Central memory CD8-positive, alpha-beta T cell (primary cell): ENCODE data around the gene GIGYF2.

Source experiments
- ATAC-seq: fragments of 150-1000 bp; cut with Tn5 transposase; replicated peaks from 2 replicates; pipeline ENCODE4 v1.10.0; 2022; ENCODE audit warnings: mild to moderate bottlenecking, moderate FRiP score, moderate number of reproducible peaks; ENCODE audit not compliant: poor library complexity, severe bottlenecking; ENCODE audit errors: extremely low read depth
- DNase-seq, 2 donors: peaks; one replicate each; pipeline ENCODE4 v3.0.0; 2021; ENCODE audit warnings: low spot score in 2 of 2
- H3K27ac Mint-ChIP-seq: one replicate; pipeline ENCODE4 v1.8.0; 2022; ENCODE audit warnings: low read depth, mild to moderate bottlenecking, moderate library complexity, mixed read lengths
- H3K27me3 Mint-ChIP-seq: one replicate; pipeline ENCODE4 v1.8.0; 2022; ENCODE audit warnings: mixed read lengths
- H3K36me3 Mint-ChIP-seq: one replicate; pipeline ENCODE4 v1.8.0; 2022; ENCODE audit warnings: mild to moderate bottlenecking, moderate library complexity, mixed read lengths; ENCODE audit not compliant: insufficient read depth
- H3K4me1 Mint-ChIP-seq: one replicate; pipeline ENCODE4 v1.8.0; 2022; ENCODE audit warnings: mixed read lengths
- H3K4me3 Mint-ChIP-seq: one replicate; pipeline ENCODE4 v1.8.0; 2022; ENCODE audit warnings: mild to moderate bottlenecking, moderate library complexity, mixed read lengths
- H3K9me3 Mint-ChIP-seq: one replicate; pipeline ENCODE4 v1.8.0; 2022; ENCODE audit warnings: mixed read lengths

Gene GIGYF2

DNA sequence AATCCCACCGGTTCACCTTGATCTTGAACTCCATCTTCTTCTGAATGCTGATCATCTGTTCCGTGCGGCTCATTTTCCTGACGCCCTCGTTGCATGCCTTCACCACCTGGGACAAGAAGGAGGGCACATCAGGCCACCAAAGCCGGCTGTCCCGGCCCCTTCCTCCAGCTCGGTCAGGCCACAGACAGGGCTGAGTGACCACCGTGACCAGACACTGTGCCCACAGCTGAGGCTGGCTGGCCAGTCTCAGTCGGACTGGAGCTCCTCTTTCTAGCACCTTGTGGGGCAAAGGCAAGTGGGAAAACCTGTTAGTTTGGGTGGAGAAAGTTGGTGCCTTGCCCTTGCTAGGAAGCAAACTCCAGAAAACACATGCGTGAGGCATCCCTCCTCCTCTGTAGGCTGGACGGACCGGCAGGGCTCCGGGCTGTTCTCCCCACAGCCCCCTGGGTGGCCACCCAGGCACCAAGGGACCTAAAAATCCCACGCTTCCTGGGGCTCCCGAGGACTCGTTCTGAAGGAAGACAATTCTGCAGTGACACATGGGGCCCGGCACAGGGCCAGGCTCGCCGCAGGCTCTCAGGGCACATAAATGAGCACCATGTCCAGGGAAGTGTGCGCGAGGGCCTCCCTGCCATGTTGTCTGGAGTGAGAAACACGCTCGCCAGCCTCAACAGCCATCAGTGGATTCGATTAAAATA is 188.3 kb downstream of the GIGYF2 start:
- ATAC-seq (no peak), DNase-seq (no peak)
- no peaks in the 10 kb centered on the region for H3K9me3 Mint-ChIP-seq
- no peaks in the 10 kb centered on the region for H3K4me1 Mint-ChIP-seq
- no peak overlapping the region for H3K27ac Mint-ChIP-seq
- no peaks in the 10 kb centered on the region for H3K36me3 Mint-ChIP-seq
- peaks cover 6% of the 10 kb centered on the region for H3K27me3 Mint-ChIP-seq
- H3K4me3 Mint-ChIP-seq: no peak overlapping the region

DNA sequence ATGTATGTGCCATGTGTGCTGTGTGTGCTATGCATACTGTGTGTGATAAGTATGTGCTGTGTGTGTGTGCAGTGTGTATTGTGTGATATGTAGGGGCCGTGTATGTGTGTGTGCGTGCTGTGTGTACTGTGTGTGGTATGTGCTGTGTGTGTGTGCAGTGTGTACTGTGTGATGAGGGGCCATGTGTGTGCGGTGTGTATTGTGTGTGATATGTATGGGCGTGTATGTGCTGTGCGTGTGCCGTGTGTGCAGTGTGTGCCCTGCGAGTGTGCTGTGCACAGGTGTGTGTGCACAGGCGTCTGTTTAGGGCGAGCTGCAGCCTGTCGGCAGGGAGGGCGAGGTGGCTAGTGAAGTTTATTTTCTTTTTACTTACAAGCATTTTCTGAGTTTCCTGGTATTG is 189.0 kb downstream of the GIGYF2 start:
- Mint-ChIP-seq H3K9me3 (no peaks in the 10 kb centered on the region), H3K4me1 (no peaks in the 10 kb centered on the region), H3K36me3 (no peaks in the 10 kb centered on the region), H3K27ac (no peak overlapping the region), H3K4me3 (no peak overlapping the region), H3K27me3 (peaks cover 13% of the 10 kb centered on the region)
- DNase-seq (no peak), ATAC-seq (no peak)

DNA sequence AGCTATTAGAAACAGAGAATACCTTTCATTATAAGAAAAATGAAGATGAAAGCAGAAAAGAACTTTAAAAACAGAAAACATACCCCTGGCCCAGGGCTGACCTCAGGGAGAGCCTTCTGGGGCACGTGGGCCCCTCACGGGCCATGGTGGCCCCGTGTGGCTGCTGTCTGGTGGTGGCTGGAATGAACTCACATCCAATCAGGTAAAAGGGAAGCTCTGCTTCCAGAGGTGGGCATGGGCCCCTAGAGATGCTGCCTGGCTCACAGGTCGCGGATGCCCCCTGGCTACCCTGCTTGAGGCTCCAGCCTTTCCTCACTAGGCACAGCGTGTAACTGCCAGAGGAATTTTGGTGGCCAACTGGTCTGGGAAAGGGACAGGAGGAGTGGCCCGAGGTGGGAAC is 189.5 kb downstream of the GIGYF2 start:
- Mint-ChIP-seq H3K36me3 (no peaks in the 10 kb centered on the region), H3K4me1 (no peaks in the 10 kb centered on the region), H3K9me3 (no peaks in the 10 kb centered on the region), H3K4me3 (no peak overlapping the region), H3K27me3 (peaks cover 18% of the 10 kb centered on the region), H3K27ac (no peak overlapping the region)
- ATAC-seq (no peak), DNase-seq (no peak)

DNA sequence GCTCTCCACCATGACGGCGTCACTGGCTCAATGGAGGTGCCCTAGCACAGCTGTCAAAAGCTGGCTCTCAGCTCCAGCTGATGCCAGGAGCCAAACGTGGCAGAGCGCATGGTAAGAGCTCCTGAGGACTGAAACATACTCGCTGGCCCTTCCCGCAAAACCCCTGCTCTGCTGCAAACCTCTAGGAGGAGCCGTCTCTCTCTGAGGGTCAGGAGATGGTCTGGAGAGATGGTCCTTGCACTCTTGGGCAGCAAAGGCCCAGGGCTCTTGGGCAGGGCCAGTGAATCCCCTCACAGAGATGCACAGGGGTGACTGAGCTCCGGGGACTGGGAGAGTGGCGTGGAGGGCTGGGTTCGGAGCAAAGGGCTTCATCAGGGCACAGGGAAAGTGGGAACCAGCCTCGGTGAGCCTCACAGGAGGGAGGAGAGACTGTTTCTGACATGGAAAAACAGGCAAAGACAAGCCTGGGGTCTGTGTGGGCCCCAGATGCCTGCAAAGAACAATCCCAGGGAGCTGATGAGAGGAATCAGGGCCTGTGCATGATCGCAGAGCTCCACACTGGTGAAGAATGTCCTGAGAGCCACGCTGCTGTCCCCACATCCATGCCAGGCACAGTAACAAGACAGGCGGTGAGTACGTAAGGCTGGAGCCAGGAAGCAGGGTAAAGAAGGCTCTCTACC is 190.2 kb downstream of the GIGYF2 start:
- DNase-seq (no peak), ATAC-seq (no peak)
- no peaks in the 10 kb centered on the region for H3K4me1 Mint-ChIP-seq
- H3K36me3 Mint-ChIP-seq: no peaks in the 10 kb centered on the region
- H3K4me3 Mint-ChIP-seq: no peak overlapping the region
- H3K27ac Mint-ChIP-seq: no peak overlapping the region
- H3K27me3 Mint-ChIP-seq: peaks cover 25% of the 10 kb centered on the region
- H3K9me3 Mint-ChIP-seq: no peaks in the 10 kb centered on the region

DNA sequence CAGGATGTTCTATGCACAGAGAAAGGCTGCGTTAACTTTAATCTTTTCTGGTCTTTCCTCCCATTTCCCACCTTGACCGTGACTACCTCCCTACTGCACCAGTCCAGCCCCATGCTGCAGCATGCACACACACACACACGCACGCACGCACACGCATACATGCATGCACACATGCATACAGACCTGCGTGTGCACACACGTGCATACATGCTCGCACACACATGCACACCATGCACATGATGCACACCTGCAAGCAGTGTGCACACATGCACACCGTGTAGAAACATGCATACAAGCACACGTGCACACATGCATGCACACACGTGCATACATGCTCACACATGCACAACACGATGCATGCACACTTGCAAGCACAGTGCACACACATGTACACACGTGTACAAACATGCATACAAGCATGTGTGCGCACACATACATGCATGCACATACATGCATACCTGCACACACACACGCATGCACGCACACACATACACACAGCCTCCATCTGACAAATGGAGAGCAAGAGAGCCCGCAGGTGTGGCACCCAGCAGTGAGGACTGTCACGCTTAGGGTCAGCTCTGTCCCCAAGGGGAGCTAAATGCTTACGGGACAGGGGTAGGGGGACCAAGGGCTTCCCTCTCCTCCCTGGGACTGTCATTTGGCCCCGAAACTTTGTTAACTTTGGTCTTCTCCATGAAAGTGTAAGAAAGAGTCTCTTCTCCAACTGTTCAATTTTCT is 191.1 kb downstream of the GIGYF2 start:
- ATAC-seq (no peak), DNase-seq (no peak)
- Mint-ChIP-seq H3K36me3 (no peaks in the 10 kb centered on the region), H3K9me3 (no peaks in the 10 kb centered on the region), H3K27me3 (peaks cover 34% of the 10 kb centered on the region), H3K27ac (no peak overlapping the region), H3K4me1 (no peaks in the 10 kb centered on the region), H3K4me3 (no peak overlapping the region)

DNA sequence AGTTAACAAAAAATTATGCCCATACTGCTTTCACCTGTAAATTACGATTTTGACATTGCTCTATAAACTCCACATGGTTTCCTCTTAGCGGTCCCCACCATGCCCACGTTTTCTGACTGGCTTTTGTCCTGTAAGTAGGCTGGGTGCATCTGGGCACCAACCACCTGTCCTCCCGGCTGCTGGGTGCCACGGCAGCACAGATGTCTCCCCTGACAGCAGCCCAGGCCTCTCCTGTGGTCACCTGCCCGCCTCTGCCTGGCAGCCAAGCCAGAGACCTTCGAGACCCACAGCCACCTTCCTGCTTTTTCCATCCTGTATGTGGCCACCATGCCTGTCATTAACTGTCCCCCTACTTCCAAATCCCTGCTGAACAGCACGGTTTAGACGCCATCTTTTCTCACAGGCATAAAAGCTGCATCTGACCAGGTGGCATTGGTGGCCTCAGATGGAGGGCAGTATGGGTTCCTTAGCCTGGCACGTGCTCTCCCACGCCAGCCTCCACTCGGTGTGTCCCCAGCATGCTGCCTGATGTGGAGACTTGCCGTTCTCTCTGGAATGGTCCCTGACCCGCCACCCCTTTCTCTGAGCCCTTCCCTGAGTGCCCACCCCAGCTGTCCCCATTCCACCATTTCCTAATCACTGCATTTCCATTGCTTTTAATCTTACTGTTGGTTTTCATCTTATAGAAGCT is 191.9 kb downstream of the GIGYF2 start:
- Mint-ChIP-seq H3K27ac (no peak overlapping the region), H3K4me1 (no peaks in the 10 kb centered on the region), H3K27me3 (peaks cover 35% of the 10 kb centered on the region), H3K36me3 (no peaks in the 10 kb centered on the region), H3K4me3 (no peak overlapping the region), H3K9me3 (no peaks in the 10 kb centered on the region)
- ATAC-seq: no peak
- DNase-seq: no peak

DNA sequence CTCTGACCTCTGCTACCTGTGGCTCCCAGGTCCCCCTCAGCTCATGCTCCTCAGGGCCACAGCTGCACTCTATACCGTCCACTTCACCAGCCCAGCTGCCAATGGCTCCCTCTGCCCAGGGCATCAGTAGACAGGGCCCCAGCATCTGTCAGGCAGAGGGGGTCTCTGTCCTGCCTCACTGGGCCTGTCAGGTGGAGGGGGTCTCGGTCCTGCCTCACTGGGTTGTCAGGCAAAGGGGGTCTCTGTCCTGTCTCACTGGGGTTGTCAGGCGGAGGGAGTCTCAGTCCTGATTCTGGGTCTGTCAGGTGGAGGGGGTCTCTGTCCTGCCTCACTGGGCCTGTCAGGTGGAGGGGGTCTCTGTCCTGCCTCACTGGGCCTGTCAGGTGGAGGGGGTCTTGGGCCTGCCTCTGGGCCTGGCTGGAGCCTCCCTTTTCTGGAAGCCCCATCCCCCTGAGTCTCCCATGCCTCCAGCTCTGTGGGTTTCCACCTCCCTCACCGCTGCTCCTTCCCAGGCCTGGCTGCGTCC is 192.8 kb downstream of the GIGYF2 start:
- Mint-ChIP-seq H3K4me3 (no peak overlapping the region), H3K36me3 (no peaks in the 10 kb centered on the region), H3K9me3 (no peaks in the 10 kb centered on the region), H3K27me3 (peaks cover 35% of the 10 kb centered on the region), H3K4me1 (no peaks in the 10 kb centered on the region), H3K27ac (no peak overlapping the region)
- no peak for ATAC-seq
- no peak for DNase-seq

DNA sequence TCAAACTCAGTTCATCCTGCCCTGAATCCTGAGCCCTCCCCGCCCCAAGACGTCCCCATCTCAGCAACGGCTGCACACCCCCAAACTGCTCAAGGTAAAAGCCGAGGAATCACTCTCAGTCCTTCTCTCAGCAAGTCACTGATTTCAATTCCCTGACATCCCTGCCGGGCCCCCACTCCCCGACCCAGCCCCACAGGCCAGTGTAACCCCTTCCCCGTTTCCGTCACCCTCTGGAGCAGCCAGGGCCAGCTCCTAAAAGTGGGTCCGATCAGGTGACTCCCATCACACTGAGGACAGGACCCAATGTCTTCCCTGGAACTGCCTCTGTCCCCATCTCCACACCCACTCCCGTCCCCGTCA is 193.4 kb downstream of the GIGYF2 start:
- Mint-ChIP-seq H3K4me3 (no peak overlapping the region), H3K9me3 (no peaks in the 10 kb centered on the region), H3K36me3 (no peaks in the 10 kb centered on the region), H3K27me3 (peaks cover 35% of the 10 kb centered on the region), H3K27ac (no peak overlapping the region), H3K4me1 (no peaks in the 10 kb centered on the region)
- no peak for DNase-seq
- ATAC-seq: no peak

DNA sequence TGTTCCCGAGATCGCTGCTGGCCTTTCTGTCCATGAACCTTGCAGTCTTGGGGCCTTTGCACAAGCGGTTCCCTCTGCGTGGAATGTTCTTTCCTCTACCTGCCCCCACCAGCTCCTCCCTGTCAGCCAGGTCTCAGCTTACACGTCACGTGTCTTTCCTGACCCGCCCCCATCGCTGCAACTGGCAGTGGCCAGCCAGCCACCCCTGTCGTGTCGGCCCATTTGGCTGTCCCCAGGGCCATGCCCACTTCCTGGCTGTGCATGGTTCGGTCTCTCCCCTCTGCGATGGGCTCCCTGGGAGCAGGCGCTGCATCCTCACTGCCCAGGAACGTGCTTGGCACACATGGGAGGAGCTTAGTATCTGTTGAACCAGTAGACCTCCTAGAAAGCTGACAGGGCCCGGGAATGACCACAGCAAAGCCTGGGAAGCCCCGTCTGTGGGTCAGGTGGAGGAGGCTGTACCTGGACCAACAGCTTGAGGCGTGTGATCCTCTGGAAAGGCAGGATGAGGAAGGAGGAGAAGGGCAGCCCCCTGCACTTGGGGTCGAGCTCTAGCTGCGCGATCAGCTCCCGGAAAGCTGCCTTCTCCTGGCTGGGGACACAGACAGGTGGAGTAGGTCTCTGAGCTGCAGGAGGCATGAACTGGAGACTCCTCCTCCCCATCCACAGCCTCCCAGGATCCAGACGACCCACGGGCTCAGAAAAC is 193.9 kb downstream of the GIGYF2 start:
- Mint-ChIP-seq H3K27ac (no peak overlapping the region), H3K4me3 (no peak overlapping the region), H3K4me1 (no peaks in the 10 kb centered on the region), H3K36me3 (no peaks in the 10 kb centered on the region), H3K27me3 (peaks cover 35% of the 10 kb centered on the region), H3K9me3 (no peaks in the 10 kb centered on the region)
- ATAC-seq: no peak
- DNase-seq: no peak

DNA sequence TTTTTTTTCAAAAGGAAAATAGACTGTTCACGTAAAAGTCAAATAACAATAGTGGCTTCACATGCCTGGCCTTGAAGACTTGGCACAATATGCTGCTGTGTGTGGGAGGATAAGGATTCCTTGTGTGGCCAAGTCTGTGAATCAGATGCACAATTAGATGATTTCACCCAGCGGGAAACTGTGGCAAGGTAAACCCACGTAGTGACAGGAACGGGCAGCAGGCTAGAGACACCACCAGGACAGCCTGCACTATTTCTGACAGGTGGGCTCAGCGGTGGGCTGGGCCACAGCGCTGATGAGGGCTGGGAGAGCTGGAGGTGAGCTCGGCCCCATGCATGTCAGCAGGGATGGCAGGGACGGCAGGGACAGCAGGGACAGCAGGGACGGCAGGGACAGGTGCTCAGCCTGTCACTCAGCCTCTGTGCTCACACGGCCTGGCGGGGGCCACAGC is 194.5 kb downstream of the GIGYF2 start:
- no peaks in the 10 kb centered on the region for H3K4me1 Mint-ChIP-seq
- ATAC-seq (no peak), DNase-seq (no peak)
- peaks cover 35% of the 10 kb centered on the region for H3K27me3 Mint-ChIP-seq
- no peaks in the 10 kb centered on the region for H3K9me3 Mint-ChIP-seq
- H3K4me3 Mint-ChIP-seq: no peak overlapping the region
- H3K27ac Mint-ChIP-seq: no peak overlapping the region
- H3K36me3 Mint-ChIP-seq: no peaks in the 10 kb centered on the region

DNA sequence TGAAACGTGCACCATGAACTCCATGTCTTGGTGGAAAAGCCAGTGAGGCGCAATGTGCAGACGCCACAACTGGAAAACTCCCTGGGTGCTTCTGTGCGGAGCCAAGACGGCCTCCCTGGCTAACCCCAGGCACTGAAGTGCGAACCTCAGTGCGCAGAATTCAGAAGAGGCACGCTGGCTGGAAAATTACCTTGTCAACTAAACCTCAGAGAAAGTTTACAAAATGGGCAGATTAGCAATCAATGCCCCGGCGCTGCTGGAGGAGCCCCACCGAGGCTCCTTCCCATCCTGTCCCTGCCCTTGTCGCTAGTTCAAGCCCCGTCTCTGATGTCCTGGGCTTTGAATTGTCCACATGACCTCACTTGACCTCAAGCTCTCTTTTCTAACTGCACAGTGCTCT is 195.1 kb downstream of the GIGYF2 start:
- Mint-ChIP-seq H3K9me3 (no peaks in the 10 kb centered on the region), H3K36me3 (no peaks in the 10 kb centered on the region), H3K27ac (no peak overlapping the region), H3K4me3 (no peak overlapping the region), H3K4me1 (no peaks in the 10 kb centered on the region), H3K27me3 (peaks cover 35% of the 10 kb centered on the region)
- DNase-seq (no peak), ATAC-seq (no peak)

DNA sequence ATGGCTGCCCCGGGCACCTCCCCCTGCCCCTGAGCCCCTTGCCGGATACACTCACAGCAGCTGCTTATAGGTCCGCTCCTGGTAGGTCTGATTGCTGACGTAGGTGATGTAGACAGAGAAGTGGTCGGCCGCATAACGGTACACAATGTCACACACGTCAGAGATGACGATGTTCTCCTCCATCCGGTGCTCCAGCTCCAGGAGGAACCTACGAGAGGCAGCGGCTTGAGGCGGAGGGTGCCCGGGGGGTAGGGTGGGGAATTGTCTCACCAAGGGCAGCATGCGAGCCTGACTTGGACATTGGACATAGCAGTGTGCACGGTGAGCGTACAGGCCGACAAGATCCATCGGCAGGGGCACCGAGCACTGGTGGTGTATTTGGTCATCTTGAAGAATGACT is 195.7 kb downstream of the GIGYF2 start:
- Mint-ChIP-seq H3K4me1 (no peaks in the 10 kb centered on the region), H3K4me3 (no peak overlapping the region), H3K27me3 (peaks cover 35% of the 10 kb centered on the region), H3K9me3 (no peaks in the 10 kb centered on the region), H3K27ac (no peak overlapping the region), H3K36me3 (no peaks in the 10 kb centered on the region)
- DNase-seq: no peak
- no peak for ATAC-seq
